Activated CD8-positive, alpha-beta memory T cell treated with anti-CD3 and anti-CD28 coated beads, Interleukin-2, amount 50 U/mL, for 24 hours (primary cell): ENCODE data around the gene SIT1.

ENCODE experiments used
- DNase-seq: peaks from one replicate; pipeline ENCODE4 v3.0.0-alpha.2; 2020; ENCODE audit errors: extremely low read depth

SIT1 gene

DNA sequence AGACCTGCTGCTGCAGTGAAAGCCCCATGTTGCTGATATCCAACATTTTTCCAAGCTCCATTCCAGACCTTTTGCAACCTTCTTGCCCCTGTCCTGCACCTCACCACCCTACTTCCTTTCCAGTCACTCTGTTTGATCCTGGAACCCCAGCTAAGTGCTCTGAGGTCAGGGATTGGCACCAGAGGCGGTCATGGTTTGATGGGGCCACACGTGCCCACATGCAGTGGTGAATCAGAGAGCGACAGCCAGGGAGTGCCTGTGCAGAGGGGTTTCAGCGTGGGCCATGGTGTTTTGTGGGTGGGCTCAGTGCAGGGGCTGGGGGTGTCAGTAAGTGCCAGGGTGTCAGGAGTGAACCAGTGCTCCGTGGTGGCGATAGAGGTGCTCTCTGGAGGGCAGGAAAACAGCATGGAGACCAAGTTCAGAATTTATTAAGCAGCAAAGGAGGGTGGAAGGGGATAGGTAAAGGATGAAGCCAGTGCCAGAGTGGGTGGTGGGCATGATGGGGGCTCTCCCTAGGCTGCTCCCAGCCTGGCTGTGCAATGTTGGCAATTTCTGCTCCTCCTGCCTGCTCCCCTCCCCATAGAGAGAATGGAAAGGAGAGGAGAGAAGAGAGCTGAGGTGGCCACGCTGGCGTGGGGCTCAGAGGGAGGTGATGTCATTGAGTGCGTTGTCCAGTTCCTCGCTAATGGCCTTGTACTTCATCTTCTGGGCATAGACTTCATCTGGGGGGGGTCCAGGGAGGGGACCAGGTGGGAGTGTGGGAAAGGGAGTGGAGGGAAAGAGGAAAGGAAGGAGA is 32.0 kb upstream of the SIT1 start:
- no peak for DNase-seq

DNA sequence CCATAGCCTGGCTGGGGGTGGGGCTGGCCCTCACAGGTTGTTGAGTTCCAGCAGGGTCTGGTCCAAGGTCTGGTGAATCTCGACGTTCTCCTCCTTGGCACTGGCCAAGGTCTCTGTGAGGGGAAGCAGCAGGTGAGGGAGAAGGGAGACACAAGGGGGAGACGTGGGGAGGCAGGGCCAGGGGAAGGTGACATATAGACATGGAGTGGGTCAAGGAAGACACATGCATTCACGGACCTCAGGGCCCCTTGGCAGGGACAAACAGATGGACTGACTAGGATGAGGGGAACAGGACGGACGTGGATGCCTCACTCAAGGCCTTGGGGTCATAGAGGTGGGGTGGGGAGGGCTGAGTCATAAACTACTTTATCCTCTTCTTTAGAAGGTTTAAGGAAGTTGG is 31.3 kb upstream of the SIT1 start:
- no peak for DNase-seq

DNA sequence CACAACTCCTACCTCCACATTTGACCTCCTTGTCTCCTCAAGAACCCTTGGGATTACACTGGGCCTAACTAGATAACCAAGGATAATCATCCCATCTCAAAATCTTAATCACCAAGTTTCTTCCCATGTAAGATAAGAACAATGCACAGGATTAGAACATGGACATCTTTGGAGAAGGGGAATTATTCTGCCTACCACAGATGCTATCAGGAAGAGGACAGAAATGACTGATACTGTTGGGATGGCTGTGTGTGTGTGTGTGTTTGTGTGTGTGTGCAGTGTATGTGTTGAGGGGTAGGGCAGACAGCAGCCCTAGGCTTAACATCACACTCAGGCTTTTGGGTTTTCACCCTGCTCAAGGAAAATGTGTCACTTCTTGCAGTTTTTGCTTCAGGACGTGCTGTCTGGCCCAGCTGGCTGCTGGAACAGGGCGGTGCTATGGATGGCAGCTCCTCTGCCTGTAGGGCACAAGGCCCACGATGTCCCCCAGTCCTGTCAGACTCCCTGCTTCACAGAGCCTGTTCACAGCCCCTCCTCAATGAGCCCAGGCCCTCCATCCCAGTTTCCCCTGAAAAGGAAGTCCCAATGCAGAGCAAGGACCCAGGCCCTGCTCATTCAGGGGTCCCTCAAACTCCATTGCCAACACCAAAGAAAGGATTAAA is 30.7 kb upstream of the SIT1 start:
- no peak for DNase-seq

DNA sequence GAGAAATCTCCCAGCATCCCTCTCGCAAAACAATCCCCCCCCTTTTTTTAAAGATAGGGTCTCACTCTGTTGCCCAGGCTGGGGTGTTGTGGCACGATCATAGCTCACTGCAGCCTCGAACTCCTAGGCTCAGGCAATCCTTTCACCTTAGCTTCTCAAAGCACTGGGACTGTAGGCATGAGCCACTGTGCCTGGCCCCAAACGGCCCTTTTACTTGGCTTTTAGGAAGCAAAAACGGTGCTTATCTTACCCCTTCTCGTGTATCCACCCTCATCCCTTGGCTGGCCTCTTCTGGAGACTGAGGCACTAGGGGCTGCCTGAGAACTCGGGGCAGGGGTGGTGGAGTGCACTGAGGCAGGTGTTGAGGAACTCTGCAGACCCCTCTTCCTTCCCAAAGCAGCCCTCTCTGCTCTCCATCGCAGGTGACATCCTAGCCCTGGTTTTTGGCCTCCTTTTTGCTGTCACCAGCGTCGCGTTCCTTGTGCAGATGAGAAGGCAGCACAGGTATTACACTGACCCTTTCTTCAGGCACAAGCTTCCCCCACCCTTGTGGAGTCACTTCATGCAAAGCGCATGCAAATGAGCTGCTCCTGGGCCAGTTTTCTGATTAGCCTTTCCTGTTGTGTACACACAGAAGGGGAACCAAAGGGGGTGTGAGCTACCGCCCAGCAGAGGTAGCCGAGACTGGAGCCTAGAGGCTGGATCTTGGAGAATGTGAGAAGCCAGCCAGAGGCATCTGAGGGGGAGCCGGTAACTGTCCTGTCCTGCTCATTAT is 29.8 kb upstream of the SIT1 start:
- no peak for DNase-seq

DNA sequence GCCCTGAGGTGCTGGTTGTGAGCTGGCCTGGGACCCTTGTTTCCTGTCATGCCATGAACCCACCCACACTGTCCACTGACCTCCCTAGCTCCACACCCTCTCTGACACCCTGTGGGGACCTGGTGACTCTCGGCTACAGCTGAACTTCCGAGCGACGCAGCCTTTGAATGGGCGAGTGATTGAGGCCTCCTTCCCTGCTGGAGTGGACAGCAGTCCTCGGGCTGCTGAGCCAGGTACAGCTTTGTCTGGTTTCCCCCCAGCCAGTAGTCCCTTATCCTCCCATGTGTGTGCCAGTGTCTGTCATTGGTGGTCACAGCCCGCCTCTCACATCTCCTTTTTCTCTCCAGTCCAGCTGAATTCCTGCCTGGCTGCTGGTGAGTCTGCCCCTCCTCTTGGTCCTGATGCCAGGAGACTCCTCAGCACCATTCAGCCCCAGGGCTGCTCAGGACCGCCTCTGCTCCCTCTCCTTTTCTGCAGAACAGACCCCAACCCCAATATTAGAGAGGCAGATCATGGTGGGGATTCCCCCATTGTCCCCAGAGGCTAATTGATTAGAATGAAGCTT is 29.1 kb upstream of the SIT1 start:
- DNase-seq = no peak

DNA sequence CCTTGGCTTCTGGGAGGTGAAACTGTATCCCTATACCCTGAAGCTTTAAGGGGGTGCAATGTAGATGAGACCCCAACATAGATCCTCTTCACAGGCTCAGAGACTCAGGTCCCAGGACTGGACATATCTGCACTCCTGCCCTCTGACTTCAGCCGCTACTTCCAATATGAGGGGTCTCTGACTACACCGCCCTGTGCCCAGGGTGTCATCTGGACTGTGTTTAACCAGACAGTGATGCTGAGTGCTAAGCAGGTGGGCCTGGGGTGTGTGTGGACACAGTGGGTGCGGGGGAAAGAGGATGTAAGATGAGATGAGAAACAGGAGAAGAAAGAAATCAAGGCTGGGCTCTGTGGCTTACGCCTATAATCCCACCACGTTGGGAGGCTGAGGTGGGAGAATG is 28.4 kb upstream of the SIT1 start:
- no peak for DNase-seq

DNA sequence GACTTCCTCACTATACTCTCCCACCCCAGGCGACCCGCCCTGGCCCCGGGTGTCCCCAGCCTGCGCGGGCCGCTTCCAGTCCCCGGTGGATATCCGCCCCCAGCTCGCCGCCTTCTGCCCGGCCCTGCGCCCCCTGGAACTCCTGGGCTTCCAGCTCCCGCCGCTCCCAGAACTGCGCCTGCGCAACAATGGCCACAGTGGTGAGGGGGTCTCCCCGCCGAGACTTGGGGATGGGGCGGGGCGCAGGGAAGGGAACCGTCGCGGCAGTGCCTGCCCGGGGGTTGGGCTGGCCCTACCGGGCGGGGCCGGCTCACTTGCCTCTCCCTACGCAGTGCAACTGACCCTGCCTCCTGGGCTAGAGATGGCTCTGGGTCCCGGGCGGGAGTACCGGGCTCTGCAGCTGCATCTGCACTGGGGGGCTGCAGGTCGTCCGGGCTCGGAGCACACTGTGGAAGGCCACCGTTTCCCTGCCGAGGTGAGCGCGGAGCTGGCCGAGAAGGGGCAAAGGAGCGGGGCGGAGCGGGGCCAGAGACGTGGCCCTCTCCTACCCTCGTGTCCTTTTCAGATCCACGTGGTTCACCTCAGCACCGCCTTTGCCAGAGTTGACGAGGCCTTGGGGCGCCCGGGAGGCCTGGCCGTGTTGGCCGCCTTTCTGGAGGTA is 25.1 kb upstream of the SIT1 start:
- no peak for DNase-seq

DNA sequence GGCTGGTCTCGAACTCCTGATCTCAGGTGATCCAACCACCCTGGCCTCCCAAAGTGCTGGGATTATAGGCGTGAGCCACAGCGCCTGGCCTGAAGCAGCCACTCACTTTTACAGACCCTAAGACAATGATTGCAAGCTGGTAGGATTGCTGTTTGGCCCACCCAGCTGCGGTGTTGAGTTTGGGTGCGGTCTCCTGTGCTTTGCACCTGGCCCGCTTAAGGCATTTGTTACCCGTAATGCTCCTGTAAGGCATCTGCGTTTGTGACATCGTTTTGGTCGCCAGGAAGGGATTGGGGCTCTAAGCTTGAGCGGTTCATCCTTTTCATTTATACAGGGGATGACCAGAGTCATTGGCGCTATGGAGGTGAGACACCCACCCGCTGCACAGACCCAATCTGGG is 24.5 kb upstream of the SIT1 start:
- DNase-seq = no peak

DNA sequence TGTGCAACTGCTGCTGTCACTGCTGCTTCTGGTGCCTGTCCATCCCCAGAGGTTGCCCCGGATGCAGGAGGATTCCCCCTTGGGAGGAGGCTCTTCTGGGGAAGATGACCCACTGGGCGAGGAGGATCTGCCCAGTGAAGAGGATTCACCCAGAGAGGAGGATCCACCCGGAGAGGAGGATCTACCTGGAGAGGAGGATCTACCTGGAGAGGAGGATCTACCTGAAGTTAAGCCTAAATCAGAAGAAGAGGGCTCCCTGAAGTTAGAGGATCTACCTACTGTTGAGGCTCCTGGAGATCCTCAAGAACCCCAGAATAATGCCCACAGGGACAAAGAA is 23.3 kb upstream of the SIT1 start:
- DNase-seq = no peak

DNA sequence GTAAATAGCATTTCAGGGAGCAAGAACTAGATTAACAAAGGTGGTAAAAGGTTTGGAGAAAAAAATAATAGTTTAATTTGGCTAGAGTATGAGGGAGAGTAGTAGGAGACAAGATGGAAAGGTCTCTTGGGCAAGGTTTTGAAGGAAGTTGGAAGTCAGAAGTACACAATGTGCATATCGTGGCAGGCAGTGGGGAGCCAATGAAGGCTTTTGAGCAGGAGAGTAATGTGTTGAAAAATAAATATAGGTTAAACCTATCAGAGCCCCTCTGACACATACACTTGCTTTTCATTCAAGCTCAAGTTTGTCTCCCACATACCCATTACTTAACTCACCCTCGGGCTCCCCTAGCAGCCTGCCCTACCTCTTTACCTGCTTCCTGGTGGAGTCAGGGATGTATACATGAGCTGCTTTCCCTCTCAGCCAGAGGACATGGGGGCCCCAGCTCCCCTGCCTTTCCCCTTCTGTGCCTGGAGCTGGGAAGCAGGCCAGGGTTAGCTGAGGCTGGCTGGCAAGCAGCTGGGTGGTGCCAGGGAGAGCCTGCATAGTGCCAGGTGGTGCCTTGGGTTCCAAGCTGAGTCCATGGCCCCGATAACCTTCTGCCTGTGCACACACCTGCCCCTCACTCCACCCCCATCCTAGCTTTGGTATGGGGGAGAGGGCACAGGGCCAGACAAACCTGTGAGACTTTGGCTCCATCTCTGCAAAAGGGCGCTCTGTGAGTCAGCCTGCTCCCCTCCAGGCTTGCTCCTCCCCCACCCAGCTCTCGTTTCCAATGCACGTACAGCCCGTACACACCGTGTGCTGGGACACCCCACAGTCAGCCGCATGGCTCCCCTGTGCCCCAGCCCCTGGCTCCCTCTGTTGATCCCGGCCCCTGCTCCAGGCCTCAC is 22.6 kb upstream of the SIT1 start, which contains the start of gene CA9:
Gene CA9 (plus strand): TSS at position 797 of the 893 bp plus-strand sequence. CDS start 32 bp downstream, at position 829.
- no peak for DNase-seq

DNA sequence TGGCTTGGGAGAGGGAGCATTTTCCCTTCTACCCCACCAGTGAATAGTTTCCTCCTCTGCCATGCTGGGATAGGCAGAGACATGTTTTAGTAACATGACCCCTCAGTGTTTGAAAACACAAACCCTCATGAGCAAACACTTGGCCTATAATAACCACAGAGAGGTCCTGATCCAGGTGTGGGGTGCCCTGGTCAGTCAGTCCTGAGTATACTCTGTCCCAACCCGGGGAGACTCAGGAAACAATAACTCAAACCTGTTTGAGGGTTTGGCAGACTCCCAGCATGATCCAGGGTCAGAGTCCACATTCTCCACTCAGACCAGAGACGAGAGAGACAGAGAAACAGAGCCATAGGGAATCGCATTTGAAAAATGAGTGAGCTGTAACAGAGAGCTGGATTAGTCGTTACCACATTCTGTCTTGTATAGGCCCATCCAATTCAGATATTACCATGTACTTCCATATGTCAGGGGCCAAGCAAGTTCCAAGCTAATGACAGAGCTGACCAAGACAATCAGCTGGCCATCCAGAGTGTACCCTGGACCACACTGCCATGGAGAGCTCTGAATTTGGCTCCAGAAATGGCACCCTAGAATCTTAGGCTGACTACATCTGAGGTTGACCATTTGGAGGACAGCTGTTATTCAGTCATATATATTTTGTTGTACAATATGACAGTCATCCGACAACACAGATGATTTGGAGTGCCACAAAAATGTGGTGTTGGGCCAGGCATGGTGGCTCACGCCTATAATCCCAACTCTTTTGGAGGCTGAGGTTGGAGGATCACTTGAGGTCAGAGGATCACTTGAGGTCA is 18.8 kb upstream of the SIT1 start:
- no peak for DNase-seq

DNA sequence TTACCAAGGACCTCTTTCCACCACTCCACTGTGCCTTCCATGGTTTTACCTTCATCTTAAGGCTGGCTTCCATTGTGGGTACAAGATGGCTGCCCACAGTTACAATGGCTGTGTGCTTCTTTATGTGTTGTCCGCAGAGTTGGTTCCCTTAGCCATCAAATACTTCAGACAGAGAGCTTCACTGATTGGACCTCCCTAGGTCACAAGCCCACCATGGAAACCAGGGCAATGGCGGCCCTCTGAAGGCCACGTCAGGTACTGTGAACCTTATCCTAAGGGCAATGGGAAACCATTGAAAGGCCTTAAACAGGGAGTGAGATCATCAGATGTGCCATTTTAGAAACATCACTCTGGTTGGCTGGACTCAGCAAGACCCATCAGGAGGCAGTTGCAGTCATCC is 17.2 kb upstream of the SIT1 start:
- no peak for DNase-seq

DNA sequence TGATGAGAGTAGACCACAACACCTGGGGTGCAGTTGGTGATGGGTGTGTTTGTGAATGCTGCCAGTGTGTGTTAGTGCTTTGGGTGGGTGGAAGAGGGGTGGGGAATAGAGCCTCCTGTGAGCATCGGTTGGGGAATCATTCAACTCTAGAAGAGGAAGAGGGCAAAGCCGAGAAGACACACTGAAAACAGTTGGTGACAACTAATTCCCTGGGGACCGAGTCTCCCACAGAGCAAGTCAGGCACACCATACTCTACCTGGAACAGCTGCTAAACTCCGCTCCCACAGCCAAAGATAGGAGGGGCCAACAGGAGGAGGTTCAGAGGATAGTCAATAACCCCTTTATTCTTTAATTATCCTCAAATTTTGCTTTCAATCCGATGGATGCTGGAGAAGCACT is 15.8 kb upstream of the SIT1 start:
- DNase-seq = no peak

DNA sequence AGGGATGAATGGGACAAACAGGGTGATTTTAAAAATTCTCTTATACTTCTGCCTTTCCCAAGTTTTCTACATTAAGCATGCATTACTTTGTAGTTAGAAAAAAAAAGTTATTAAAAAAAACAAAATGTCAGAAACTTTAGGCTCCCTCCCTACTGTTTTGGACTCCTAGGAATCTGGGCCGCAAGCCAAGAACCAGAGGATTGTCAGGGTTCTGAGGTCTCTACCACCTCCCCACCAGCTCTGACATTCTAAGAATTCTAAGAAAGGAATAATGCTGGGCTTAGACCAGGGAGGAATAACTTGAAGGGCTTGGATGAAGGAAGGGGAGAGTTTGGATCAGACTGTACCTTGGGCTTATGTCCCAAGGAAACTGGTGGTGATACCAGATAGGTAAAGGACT is 15.3 kb upstream of the SIT1 start:
- DNase-seq = no peak

DNA sequence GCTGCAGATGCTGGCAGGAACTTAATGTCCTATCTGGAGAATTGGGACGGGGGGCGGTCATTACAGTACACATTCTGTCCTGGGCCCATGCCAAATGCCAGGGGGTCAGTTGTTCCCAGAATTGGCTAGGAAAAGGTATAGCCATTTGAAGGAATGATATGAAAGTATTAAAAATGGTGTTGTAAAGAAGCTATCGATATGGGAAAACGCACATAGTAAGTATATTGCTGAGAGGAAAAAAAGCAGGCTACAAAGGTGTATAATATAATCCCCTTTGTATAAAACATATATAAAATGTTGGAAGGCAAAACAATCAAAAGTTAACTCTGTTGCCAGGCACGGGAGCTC is 14.7 kb upstream of the SIT1 start:
- no peak for DNase-seq

DNA sequence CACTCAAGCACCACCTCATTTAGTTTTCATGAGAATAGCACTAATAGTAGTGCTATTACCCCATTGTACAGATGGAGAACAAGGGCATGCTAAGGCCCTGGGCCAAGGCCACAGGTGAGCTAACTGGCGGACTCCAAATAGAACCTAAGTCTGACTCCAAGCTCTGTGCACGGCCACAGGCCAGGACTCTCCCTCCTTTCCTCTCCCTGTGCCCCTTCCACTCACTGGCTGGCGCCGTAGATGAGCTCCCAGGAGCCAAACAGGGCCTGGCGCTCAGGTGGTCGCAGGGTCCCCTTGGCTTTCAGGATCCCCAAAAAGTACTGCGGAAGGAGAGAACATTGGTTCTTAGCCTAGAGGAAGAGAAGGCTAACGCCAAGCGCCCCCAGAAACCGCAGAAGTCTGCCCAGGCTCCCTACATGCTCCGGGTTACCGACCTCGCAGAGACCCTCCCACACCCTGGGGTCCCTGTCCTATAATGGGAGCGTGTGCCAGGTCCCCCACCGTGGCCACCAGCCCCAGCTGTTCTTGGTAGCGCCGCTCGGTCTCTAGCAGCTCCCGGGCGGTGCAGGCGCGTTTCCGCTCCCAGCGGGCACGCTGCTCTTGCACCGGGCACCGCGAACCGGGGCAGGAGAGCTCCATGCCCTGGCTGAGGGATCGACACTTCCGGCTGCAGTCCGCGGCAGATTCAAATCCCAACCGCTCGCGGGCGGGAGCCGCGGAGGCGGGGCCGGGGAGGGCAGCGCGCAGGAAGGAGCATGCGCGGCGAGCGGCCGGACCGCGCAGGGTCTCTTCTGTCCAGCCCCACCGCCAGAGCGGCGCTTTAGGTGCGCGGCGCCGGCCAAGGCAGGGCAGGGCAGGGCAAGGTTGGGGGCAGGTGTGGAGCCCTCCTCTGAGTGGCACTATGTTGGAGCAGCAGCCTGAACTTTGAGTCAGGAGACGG is 14.1 kb upstream of the SIT1 start, which contains the start of gene ARHGEF39:
Gene ARHGEF39 (minus strand): TSS at position 665 of the 940 bp plus-strand sequence. CDS start 26 bp downstream, at position 639.
- DNase-seq = no peak

DNA sequence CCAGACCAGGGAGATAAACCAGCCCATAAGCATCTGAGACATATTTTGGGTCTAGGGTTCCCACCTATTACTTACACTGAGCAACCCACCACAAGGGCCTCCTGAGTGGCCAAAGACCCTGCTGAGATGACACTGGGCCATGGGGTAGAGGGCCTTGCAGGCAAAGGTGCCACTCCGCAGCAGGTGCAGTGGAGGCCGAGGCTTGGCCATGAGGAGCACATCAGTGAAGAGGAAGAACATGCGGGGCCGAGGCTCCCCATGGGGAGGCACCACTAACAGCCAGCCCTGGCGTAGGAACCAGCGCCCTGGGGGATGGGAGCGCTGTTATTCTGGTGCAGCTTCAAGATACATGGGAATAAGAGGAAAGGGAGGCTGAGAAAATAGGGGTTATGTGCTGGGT is 11.7 kb upstream of the SIT1 start:
- no peak for DNase-seq

DNA sequence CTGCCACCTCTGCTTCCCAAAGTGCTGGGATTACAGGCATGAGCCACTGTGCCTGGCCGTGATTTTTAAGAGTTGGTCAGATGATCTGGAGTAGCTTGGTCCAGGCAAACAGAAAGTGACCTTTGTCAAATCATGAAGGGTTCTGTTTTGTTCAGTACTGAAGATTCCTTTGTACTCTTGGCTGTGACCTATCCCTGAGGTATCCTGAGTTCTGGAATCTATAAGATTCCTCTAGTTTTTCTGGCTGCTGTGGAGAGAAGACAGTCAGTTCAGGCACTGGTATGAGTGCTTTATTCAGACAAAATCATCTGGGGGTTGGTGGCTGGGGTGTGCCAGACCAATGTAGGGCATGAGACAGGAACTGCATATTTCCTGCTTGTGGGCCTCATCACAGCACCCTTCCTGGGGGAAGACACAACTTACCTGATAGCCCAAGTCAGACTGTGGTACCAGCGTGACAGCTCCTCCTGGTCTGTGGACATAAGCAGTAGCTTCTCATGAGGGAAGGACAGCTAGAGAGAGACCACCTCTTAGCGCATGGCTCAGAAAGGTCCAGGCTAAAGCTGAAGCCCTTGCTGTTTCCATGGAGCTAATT is 11.1 kb upstream of the SIT1 start:
- no peak for DNase-seq
